Measurements from ENCODE around the gene BTNL9. TPM values are rescaled to one million over a fixed set of nuclear protein-coding genes. Genes with fewer than 3 reads are reported as not detected.
"Not testable (repeated sequence)": the region's sequence is repeated elsewhere in the genome, so short reads cannot be mapped to it uniquely, and the experiment has no call there.

BTNL9 gene
- total and polyA plus RNA-seq, 2 of the 13 experiments (the other 11 are each of a cell fraction or from before 2014, with no cell fraction given): 0.13 TPM; not detected in 1

DNA sequence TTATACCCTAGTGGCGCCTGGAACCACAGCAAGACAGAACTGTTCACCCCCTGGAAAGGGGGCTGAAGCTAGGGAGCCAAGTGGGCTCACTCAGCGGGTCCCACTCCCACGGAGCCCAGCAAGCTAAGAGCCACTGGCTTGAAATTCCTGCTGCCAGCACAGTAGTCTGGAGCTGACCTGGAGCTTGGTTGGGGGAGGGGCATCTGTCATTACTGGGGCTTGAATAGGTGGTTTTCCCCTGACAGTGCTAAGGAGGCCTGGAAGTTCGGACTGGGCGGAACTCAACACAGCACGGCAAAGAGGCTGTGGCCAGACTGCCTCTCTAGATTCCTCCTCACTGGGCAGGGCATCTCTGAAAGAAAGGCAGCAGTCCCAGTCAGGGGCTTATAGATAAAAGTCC is 31.9 kb upstream of the BTNL9 start:
- FAIRE-seq: no peak
- no peak overlapping the region for H3K4me3 ChIP-seq (replicated peaks in 1 of 3; ENCODE audit: insufficient read depth in 1 of 3, low read depth in 2 of 3, low read length in 3 of 3)
- ChIA-PET CTCF (ENCODE audit: low intra/inter-chr PET ratio, low total read pairs) (no interaction called here), POLR2A (no interaction called here)
- no peak overlapping the region for H3K27ac ChIP-seq (ENCODE audit: extremely low read length, insufficient read depth, low read length)
- H3K27me3 ChIP-seq (ENCODE audit: control insufficient read depth in 1 of 2, insufficient read depth in 2 of 2, low read length in 2 of 2): peaks cover 0 to 12% of the 10 kb centered on the region in 2 experiments; a peak in 2 of 5 replicates
- H3K79me2 ChIP-seq (ENCODE audit: insufficient read depth, low read length): no peaks in the 10 kb centered on the region
- 72% methylated on average over 2 of the region's 6 CpGs for WGBS (ENCODE audit: low lambda C conversion rate)
- H3K4me1 ChIP-seq (ENCODE audit: insufficient read depth, low read length): no peaks in the 10 kb centered on the region
- TF ChIP-seq MEIS2 (CRISPR knock-in tag; IDR thresholded peaks at IDR 0.05) (no peak), ZBTB8A (CRISPR knock-in tag; IDR thresholded peaks at IDR 0.05; ENCODE audit: borderline replicate concordance, low read depth) (no peak), GATAD1 (CRISPR knock-in tag; IDR thresholded peaks at IDR 0.05) (no peak)
- TF ChIP-seq, protein P1, sequence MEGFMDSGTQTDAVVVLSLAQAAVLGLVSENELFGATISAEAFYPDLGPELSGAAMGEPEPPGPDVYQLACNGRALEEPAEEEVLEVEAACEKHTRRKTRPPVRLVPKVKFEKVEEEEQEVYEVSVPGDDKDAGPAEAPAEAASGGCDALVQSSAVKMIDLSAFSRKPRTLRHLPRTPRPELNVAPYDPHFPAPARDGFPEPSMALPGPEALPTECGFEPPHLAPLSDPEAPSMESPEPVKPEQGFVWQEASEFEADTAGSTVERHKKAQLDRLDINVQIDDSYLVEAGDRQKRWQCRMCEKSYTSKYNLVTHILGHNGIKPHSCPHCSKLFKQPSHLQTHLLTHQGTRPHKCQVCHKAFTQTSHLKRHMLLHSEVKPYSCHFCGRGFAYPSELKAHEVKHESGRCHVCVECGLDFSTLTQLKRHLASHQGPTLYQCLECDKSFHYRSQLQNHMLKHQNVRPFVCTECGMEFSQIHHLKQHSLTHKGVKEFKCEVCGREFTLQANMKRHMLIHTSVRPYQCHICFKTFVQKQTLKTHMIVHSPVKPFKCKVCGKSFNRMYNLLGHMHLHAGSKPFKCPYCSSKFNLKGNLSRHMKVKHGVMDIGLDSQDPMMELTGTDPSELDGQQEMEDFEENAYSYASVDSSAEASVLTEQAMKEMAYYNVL (CRISPR knock-in tag; IDR thresholded peaks at IDR 0.05; ENCODE audit: borderline replicate concordance): no peak
- no peak for DNase-seq (ENCODE audit: low spot score)
- intact Hi-C loops (cut with micrococcal nuclease; ENCODE audit: unreplicated experiment): loop anchor here (5.0 kb wide), 1 partner anchor 61 kb away; no protein-coding TSS in a partner anchor
- H3K9me3 ChIP-seq (ENCODE audit: low read length): no peaks in the 10 kb centered on the region
- in situ Hi-C loops (cut with HindIII; ENCODE audit: extremely low pct_ligation_motif_present, low pct_unique_long_range_greater_than_20kb): loop anchor here (5.0 kb wide), 1 partner anchor 61 kb away; no protein-coding TSS in a partner anchor
- no peak overlapping the region for H2AFZ ChIP-seq (ENCODE audit: low read length)
- no peak for ATAC-seq
- H3K9ac ChIP-seq (ENCODE audit: insufficient read depth, low read depth, low read length): no peak overlapping the region
- no peaks in the 10 kb centered on the region for H3K36me3 ChIP-seq (replicated peaks in 1 of 2; ENCODE audit: control insufficient read depth in 1 of 2, insufficient read depth in 2 of 2, low read length in 2 of 2)
- H3K4me2 ChIP-seq (ENCODE audit: low read depth, low read length): no peak overlapping the region
- BruUV-seq (replicated peaks): no TSS peak
- H4K20me1 ChIP-seq (ENCODE audit: insufficient read depth, low read length): no peaks in the 10 kb centered on the region

DNA sequence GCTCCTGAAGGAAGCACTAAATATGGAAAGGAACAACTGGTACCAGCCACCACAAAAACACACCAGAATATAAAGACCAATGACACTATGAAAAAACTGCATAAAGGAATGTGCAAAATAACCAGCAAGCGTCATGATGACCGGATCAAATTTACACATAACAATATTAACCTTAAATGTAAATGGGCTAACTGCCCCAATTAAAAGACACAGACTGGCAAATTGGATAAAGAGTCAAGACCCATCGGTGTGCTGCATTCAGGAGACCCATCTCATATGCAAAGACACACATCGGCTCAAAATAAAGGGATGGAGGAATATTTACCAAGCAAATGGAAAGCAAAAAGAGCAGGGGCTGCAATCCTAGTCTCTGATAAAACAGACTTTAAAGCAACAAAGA is 30.0 kb upstream of the BTNL9 start:
- ATAC-seq; H3K36me3 ChIP-seq (replicated peaks in 1 of 2; ENCODE audit: control insufficient read depth in 1 of 2, insufficient read depth in 2 of 2, low read length in 2 of 2); H3K4me1 ChIP-seq (ENCODE audit: insufficient read depth, low read length); H3K9ac ChIP-seq (ENCODE audit: insufficient read depth, low read depth, low read length); POLR2A ChIA-PET; H3K27me3 ChIP-seq (ENCODE audit: control insufficient read depth in 1 of 2, insufficient read depth in 2 of 2, low read length in 2 of 2); H3K4me2 ChIP-seq (ENCODE audit: low read depth, low read length); H3K27ac ChIP-seq (ENCODE audit: extremely low read length, insufficient read depth, low read length); intact Hi-C loops (cut with micrococcal nuclease; ENCODE audit: unreplicated experiment); H3K79me2 ChIP-seq (ENCODE audit: insufficient read depth, low read length); FAIRE-seq; DNase-seq (ENCODE audit: low spot score); H3K4me3 ChIP-seq (replicated peaks in 1 of 3; ENCODE audit: insufficient read depth in 1 of 3, low read depth in 2 of 3, low read length in 3 of 3); CTCF ChIA-PET (ENCODE audit: low intra/inter-chr PET ratio, low total read pairs); in situ Hi-C loops (cut with HindIII; ENCODE audit: extremely low pct_ligation_motif_present, low pct_unique_long_range_greater_than_20kb); BruUV-seq (replicated peaks); H2AFZ ChIP-seq (ENCODE audit: low read length); H3K9me3 ChIP-seq (ENCODE audit: low read length); H4K20me1 ChIP-seq (ENCODE audit: insufficient read depth, low read length): not testable (repeated sequence)
- 2% methylated on average over 4 of the region's 4 CpGs for WGBS (ENCODE audit: low lambda C conversion rate)

DNA sequence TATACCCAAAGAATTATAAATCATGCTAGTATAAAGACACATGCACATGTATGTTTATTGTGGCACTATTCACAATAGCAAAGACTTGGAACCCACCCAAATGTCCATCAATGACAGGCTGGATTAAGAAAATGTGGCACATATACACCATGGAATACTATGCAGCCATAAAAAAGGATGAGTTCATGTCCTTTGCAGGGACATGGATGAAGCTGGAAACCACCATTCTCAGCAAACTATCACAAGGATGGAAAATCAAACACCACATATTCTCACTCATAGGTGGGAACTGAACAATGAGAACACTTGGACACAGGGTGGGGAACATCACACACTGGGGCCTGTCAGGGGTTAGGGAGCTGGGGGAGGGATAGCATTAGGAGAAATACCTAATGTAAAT is 25.4 kb upstream of the BTNL9 start:
- H3K36me3 ChIP-seq (replicated peaks in 1 of 2; ENCODE audit: control insufficient read depth in 1 of 2, insufficient read depth in 2 of 2, low read length in 2 of 2); CTCF ChIA-PET (ENCODE audit: low intra/inter-chr PET ratio, low total read pairs); H3K79me2 ChIP-seq (ENCODE audit: insufficient read depth, low read length); DNase-seq (ENCODE audit: low spot score); H2AFZ ChIP-seq (ENCODE audit: low read length); H3K9me3 ChIP-seq (ENCODE audit: low read length); H3K4me1 ChIP-seq (ENCODE audit: insufficient read depth, low read length); H3K27me3 ChIP-seq (ENCODE audit: control insufficient read depth in 1 of 2, insufficient read depth in 2 of 2, low read length in 2 of 2); H3K9ac ChIP-seq (ENCODE audit: insufficient read depth, low read depth, low read length); intact Hi-C loops (cut with micrococcal nuclease; ENCODE audit: unreplicated experiment); H3K27ac ChIP-seq (ENCODE audit: extremely low read length, insufficient read depth, low read length); H3K4me2 ChIP-seq (ENCODE audit: low read depth, low read length); in situ Hi-C loops (cut with HindIII; ENCODE audit: extremely low pct_ligation_motif_present, low pct_unique_long_range_greater_than_20kb); H4K20me1 ChIP-seq (ENCODE audit: insufficient read depth, low read length); FAIRE-seq; BruUV-seq (replicated peaks); ATAC-seq; POLR2A ChIA-PET; H3K4me3 ChIP-seq (replicated peaks in 1 of 3; ENCODE audit: insufficient read depth in 1 of 3, low read depth in 2 of 3, low read length in 3 of 3): not testable (repeated sequence)

DNA sequence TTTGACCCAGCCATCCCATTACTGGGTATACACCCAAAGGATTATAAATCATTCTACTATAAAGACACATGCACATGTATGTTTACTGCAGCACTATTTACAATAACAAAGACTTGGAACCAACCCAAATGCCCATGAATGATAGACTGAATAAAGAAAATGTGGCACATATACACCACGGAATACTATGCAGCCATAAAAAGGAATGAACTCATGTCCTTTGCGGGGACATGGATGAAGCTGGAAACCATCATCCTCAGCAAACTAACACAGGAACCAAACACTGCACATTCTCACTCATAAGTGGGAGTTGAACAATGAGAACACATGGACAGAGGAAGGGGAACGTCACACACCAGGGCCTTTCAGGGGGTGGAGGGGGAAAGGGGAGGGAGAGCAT is 22.6 kb upstream of the BTNL9 start:
- intact Hi-C loops (cut with micrococcal nuclease; ENCODE audit: unreplicated experiment); H3K9me3 ChIP-seq (ENCODE audit: low read length); H3K4me3 ChIP-seq (replicated peaks in 1 of 3; ENCODE audit: insufficient read depth in 1 of 3, low read depth in 2 of 3, low read length in 3 of 3); H3K4me2 ChIP-seq (ENCODE audit: low read depth, low read length); H3K27me3 ChIP-seq (ENCODE audit: control insufficient read depth in 1 of 2, insufficient read depth in 2 of 2, low read length in 2 of 2); ATAC-seq; H3K36me3 ChIP-seq (replicated peaks in 1 of 2; ENCODE audit: control insufficient read depth in 1 of 2, insufficient read depth in 2 of 2, low read length in 2 of 2); H3K4me1 ChIP-seq (ENCODE audit: insufficient read depth, low read length); in situ Hi-C loops (cut with HindIII; ENCODE audit: extremely low pct_ligation_motif_present, low pct_unique_long_range_greater_than_20kb); H4K20me1 ChIP-seq (ENCODE audit: insufficient read depth, low read length); BruUV-seq (replicated peaks); H3K79me2 ChIP-seq (ENCODE audit: insufficient read depth, low read length); CTCF ChIA-PET (ENCODE audit: low intra/inter-chr PET ratio, low total read pairs); DNase-seq (ENCODE audit: low spot score); H2AFZ ChIP-seq (ENCODE audit: low read length); H3K27ac ChIP-seq (ENCODE audit: extremely low read length, insufficient read depth, low read length); FAIRE-seq; POLR2A ChIA-PET; H3K9ac ChIP-seq (ENCODE audit: insufficient read depth, low read depth, low read length): not testable (repeated sequence)
- WGBS (ENCODE audit: low lambda C conversion rate): 2% methylated on average over 3 of the region's 3 CpGs
